IMR-90 (cell line): ENCODE measurements around the gene ABAT.

ENCODE experiments used
- BHLHE40 ChIP-seq: fragments of 150-350 bp; IDR thresholded peaks from 2 replicates; pipeline ENCODE4 v1.6.1; 2016; ENCODE audit warnings: mild to moderate bottlenecking, low read depth, low read length
- CHD1 ChIP-seq: IDR thresholded peaks from 2 replicates; pipeline ENCODE4 v1.6.1; 2012; ENCODE audit warnings: low read depth, low read length, improper control_type of control experiment
- CTCF ChIP-seq: conservative IDR thresholded peaks from 2 replicates; pipeline ENCODE4 v1.5.1; 2012; ENCODE audit warnings: mild to moderate bottlenecking, low read depth, low read length, improper control_type of control experiment
- ELK1 ChIP-seq: fragments of 150-350 bp; IDR thresholded peaks from 2 replicates; pipeline ENCODE4 v1.6.1; 2016; ENCODE audit warnings: low read depth, mild to moderate bottlenecking, low read length, moderate library complexity, borderline replicate concordance
- FOS ChIP-seq: fragments of 150-350 bp; IDR thresholded peaks from 2 replicates; pipeline ENCODE4 v1.6.1; 2016; ENCODE audit warnings: low read depth, low read length
- MAFK ChIP-seq: IDR thresholded peaks from 2 replicates; pipeline ENCODE4 v1.6.1; 2012; ENCODE audit warnings: low read depth, low read length, improper control_type of control experiment
- MXI1 ChIP-seq: IDR thresholded peaks from 2 replicates; pipeline ENCODE4 v1.6.1; 2012; ENCODE audit warnings: low read depth, mild to moderate bottlenecking, low read length, moderate library complexity, borderline replicate concordance
- POLR2A ChIP-seq: IDR thresholded peaks from 2 replicates; pipeline ENCODE4 v1.6.1; 2012; ENCODE audit warnings: mild to moderate bottlenecking, low read depth, low read length
- RCOR1 ChIP-seq: IDR thresholded peaks from 2 replicates; pipeline ENCODE4 v1.6.1; 2012; ENCODE audit warnings: mild to moderate bottlenecking, low read length, improper control_type of control experiment; ENCODE audit not compliant: insufficient replicate concordance
- SMC3 ChIP-seq: fragments of 150-350 bp; IDR thresholded peaks from 2 replicates; pipeline ENCODE4 v1.6.1; 2016; ENCODE audit warnings: low read depth, mild to moderate bottlenecking, antibody characterized with exemption, low read length, moderate library complexity
- USF2 ChIP-seq: fragments of 150-350 bp; IDR thresholded peaks from 2 replicates; pipeline ENCODE4 v1.6.1; 2017; ENCODE audit warnings: mild to moderate bottlenecking, antibody characterized with exemption, low read length, low read depth

GRCh38 chr16:8739989-8740704 lies 65.7 kb downstream of the ABAT start:
- TF ChIP-seq CTCF (no peak), ELK1 (no peak), CHD1 (no peak), FOS (no peak), MXI1 (no peak), POLR2A (no peak), BHLHE40 (no peak), RCOR1 (no peak), SMC3 (no peak), USF2 (no peak), MAFK (no peak)
